ENCODE data around the gene ST7. TPM values are rescaled to one million over a fixed set of nuclear protein-coding genes. Genes with fewer than 3 reads are reported as not detected.

The ST7 gene
- total and polyA plus RNA-seq, 2 experiments from 2014 or later = 9.9 to 18.3 TPM

DNA sequence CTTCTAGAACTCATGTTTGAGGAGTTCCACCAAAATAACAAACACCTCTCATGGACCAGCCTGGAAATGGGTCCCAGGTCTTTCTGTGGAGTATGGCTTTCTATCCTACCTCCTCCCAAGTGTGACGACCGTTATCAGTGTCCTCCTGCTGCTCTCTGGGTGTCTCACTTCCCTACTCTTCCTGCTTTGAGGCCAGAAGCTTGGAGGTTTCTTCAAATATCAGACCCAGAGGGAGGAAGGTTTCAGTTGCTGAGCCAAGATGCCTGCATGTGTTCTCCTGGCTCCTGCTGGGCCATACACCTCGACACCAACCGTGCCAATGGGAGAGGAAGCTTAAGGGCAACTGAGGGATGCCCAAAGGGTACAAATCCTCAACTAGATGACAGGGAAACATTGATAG, 255.0 kb downstream of the ST7 start:
- TF ChIP-seq ZNF114 (CRISPR knock-in tag; IDR thresholded peaks at IDR 0.05) (no peak), EZH2phosphoT487 (IDR thresholded peaks at IDR 0.05; ENCODE audit: unreplicated experiment) (no peak), CREB1 (CRISPR knock-in tag; IDR thresholded peaks at IDR 0.05; ENCODE audit: low read depth) (no peak), JUNB (IDR thresholded peaks at IDR 0.05; ENCODE audit: unreplicated experiment) (no peak), NANOG (IDR thresholded peaks at IDR 0.05; ENCODE audit: borderline replicate concordance) (no peak), POLR2AphosphoS5 (IDR thresholded peaks at IDR 0.05; ENCODE audit: low read depth) (no peak), EZH2 (IDR thresholded peaks at IDR 0.05; ENCODE audit: low read depth, unreplicated experiment) (no peak)
- TF ChIP-seq, protein P1, sequence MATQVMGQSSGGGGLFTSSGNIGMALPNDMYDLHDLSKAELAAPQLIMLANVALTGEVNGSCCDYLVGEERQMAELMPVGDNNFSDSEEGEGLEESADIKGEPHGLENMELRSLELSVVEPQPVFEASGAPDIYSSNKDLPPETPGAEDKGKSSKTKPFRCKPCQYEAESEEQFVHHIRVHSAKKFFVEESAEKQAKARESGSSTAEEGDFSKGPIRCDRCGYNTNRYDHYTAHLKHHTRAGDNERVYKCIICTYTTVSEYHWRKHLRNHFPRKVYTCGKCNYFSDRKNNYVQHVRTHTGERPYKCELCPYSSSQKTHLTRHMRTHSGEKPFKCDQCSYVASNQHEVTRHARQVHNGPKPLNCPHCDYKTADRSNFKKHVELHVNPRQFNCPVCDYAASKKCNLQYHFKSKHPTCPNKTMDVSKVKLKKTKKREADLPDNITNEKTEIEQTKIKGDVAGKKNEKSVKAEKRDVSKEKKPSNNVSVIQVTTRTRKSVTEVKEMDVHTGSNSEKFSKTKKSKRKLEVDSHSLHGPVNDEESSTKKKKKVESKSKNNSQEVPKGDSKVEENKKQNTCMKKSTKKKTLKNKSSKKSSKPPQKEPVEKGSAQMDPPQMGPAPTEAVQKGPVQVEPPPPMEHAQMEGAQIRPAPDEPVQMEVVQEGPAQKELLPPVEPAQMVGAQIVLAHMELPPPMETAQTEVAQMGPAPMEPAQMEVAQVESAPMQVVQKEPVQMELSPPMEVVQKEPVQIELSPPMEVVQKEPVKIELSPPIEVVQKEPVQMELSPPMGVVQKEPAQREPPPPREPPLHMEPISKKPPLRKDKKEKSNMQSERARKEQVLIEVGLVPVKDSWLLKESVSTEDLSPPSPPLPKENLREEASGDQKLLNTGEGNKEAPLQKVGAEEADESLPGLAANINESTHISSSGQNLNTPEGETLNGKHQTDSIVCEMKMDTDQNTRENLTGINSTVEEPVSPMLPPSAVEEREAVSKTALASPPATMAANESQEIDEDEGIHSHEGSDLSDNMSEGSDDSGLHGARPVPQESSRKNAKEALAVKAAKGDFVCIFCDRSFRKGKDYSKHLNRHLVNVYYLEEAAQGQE (IDR thresholded peaks at IDR 0.05; ENCODE audit: unreplicated experiment) = no peak
- TF ChIP-seq, protein P2, sequence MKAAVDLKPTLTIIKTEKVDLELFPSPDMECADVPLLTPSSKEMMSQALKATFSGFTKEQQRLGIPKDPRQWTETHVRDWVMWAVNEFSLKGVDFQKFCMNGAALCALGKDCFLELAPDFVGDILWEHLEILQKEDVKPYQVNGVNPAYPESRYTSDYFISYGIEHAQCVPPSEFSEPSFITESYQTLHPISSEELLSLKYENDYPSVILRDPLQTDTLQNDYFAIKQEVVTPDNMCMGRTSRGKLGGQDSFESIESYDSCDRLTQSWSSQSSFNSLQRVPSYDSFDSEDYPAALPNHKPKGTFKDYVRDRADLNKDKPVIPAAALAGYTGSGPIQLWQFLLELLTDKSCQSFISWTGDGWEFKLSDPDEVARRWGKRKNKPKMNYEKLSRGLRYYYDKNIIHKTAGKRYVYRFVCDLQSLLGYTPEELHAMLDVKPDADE (IDR thresholded peaks at IDR 0.05) = no peak
- TF ChIP-seq, protein P3, sequence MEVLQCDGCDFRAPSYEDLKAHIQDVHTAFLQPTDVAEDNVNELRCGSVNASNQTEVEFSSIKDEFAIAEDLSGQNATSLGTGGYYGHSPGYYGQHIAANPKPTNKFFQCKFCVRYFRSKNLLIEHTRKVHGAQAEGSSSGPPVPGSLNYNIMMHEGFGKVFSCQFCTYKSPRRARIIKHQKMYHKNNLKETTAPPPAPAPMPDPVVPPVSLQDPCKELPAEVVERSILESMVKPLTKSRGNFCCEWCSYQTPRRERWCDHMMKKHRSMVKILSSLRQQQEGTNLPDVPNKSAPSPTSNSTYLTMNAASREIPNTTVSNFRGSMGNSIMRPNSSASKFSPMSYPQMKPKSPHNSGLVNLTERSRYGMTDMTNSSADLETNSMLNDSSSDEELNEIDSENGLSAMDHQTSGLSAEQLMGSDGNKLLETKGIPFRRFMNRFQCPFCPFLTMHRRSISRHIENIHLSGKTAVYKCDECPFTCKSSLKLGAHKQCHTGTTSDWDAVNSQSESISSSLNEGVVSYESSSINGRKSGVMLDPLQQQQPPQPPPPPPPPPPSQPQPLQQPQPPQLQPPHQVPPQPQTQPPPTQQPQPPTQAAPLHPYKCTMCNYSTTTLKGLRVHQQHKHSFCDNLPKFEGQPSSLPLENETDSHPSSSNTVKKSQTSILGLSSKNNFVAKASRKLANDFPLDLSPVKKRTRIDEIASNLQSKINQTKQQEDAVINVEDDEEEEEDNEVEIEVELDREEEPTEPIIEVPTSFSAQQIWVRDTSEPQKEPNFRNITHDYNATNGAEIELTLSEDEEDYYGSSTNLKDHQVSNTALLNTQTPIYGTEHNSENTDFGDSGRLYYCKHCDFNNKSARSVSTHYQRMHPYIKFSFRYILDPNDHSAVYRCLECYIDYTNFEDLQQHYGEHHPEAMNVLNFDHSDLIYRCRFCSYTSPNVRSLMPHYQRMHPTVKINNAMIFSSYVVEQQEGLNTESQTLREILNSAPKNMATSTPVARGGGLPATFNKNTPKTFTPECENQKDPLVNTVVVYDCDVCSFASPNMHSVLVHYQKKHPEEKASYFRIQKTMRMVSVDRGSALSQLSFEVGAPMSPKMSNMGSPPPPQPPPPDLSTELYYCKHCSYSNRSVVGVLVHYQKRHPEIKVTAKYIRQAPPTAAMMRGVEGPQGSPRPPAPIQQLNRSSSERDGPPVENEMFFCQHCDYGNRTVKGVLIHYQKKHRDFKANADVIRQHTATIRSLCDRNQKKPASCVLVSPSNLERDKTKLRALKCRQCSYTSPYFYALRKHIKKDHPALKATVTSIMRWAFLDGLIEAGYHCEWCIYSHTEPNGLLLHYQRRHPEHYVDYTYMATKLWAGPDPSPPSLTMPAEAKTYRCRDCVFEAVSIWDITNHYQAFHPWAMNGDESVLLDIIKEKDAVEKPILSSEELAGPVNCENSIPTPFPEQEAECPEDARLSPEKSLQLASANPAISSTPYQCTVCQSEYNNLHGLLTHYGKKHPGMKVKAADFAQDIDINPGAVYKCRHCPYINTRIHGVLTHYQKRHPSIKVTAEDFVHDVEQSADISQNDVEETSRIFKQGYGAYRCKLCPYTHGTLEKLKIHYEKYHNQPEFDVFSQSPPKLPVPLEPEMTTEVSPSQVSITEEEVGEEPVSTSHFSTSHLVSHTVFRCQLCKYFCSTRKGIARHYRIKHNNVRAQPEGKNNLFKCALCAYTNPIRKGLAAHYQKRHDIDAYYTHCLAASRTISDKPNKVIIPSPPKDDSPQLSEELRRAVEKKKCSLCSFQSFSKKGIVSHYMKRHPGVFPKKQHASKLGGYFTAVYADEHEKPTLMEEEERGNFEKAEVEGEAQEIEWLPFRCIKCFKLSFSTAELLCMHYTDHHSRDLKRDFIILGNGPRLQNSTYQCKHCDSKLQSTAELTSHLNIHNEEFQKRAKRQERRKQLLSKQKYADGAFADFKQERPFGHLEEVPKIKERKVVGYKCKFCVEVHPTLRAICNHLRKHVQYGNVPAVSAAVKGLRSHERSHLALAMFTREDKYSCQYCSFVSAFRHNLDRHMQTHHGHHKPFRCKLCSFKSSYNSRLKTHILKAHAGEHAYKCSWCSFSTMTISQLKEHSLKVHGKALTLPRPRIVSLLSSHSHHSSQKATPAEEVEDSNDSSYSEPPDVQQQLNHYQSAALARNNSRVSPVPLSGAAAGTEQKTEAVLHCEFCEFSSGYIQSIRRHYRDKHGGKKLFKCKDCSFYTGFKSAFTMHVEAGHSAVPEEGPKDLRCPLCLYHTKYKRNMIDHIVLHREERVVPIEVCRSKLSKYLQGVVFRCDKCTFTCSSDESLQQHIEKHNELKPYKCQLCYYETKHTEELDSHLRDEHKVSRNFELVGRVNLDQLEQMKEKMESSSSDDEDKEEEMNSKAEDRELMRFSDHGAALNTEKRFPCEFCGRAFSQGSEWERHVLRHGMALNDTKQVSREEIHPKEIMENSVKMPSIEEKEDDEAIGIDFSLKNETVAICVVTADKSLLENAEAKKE (CRISPR knock-in tag; IDR thresholded peaks at IDR 0.05) = no peak
- Histone ChIP-seq H3K4me1 (ENCODE audit: insufficient read depth) (no peaks in the 10 kb centered on the region), H3K79me2 (replicated peaks; ENCODE audit: insufficient read depth) (no peaks in the 10 kb centered on the region), H3K4me2 (no peak overlapping the region), H3K9me2 (ENCODE audit: insufficient read depth) (no peaks in the 10 kb centered on the region), H3K27me3 (ENCODE audit: insufficient read depth) (no peaks in the 10 kb centered on the region), H4K20me1 (replicated peaks; ENCODE audit: insufficient read depth) (no peaks in the 10 kb centered on the region), H3F3A (replicated peaks; ENCODE audit: low read depth) (no peaks in the 10 kb centered on the region), H3K27ac (ENCODE audit: low read depth) (no peak overlapping the region), H2AFZ (no peak overlapping the region), H3K4me3 (no peak overlapping the region), H3K36me3 (ENCODE audit: insufficient read depth) (no peaks in the 10 kb centered on the region)
- no peaks in the 10 kb centered on the region for H3K27me3 Mint-ChIP-seq (ENCODE audit: insufficient read depth, low read depth, poor library complexity)
- H3K9me3 Mint-ChIP-seq = no peaks in the 10 kb centered on the region
- DNase-seq (ENCODE audit: low spot score) (no peak), ATAC-seq (no peak)
- peaks cover 10% of the 10 kb centered on the region; the same call in 1 of the 3 replicates for H3K36me3 Mint-ChIP-seq (ENCODE audit: low read depth)
- H3K4me1 Mint-ChIP-seq = peaks cover 4% of the 10 kb centered on the region; the same call in 2 of the 3 replicates
- H3K4me3 Mint-ChIP-seq = no peak overlapping the region
- H3K27ac Mint-ChIP-seq = no peak overlapping the region
